GM19238 (cell line): ENCODE data around the gene JPH3.
"Not testable (repeated sequence)": the region's sequence is repeated elsewhere in the genome, so short reads cannot be mapped to it uniquely, and the experiment has no call there.

Experiments used
- DNase-seq: peaks from one replicate; pipeline ENCODE4 v3.0.0; 2011; ENCODE audit warnings: low spot score; ENCODE audit not compliant: insufficient read length

The JPH3 gene

GRCh38 chr16:87680272-87680644 lies 78.0 kb downstream of the JPH3 start:
- no peak for DNase-seq

- DNase-seq, result not testable (repeated sequence)
These were observed 78.8 kb downstream of the JPH3 start for GRCh38 chr16:87681051-87681602.

- DNase-seq, result no peak
These were observed 79.8 kb downstream of the JPH3 start for GRCh38 chr16:87681981-87682570.

- no peak for DNase-seq
These were observed 80.6 kb downstream of the JPH3 start for GRCh38 chr16:87682852-87683399.

DNA sequence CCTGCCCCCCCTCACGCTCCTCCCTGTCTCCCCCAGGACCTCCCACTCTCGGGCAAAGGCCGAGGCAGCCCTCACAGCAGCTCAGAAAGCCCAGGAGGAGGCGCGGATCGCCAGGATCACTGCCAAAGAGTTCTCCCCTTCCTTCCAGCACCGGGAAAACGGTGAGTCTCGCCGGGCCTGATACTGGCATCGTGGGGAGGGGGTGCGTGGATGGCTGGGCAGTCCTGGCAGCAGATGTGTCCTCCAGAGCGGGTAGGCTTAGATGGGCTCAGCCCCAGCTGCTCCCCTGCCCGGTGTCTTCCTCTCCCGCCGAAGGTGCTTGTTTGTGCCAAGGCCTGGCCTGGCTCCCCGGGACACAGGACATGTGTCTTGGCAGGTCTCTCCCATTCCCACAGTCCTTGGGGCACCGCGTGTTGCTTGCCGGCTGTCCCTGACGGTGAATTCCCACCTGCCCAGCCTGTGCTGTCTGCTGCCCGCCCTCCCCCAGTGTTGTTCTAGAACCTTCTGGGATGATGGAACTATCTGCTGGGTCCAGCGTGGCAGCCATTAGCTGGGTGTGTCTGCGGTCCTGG lies 81.9 kb downstream of the JPH3 start:
- DNase-seq, result no peak

GRCh38 chr16:87684711-87685404 lies 82.5 kb downstream of the JPH3 start:
- DNase-seq, result no peak

DNA sequence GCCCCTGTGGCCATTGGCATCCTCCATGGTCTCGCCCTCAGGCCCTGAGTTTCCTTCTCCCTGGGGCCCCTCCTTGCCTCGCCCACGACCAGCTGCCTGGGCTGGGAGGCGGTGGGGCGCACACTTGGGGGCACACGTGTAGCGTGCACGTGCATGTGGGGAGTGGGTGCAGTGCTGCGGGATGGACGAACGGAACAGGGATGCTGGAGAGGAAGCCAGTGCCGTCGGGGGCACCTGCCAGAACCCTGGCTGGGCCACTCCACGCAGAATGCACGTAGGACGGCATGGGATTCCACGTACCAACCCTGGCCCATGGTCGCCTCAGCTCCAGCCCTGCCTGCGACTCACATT lies 83.1 kb downstream of the JPH3 start:
- DNase-seq, result no peak

- no peak for DNase-seq
These were observed 83.5 kb downstream of the JPH3 start for GRCh38 chr16:87685766-87686165.

- DNase-seq, result no peak
These were observed 84.4 kb downstream of the JPH3 start for GRCh38 chr16:87686697-87687096.

GRCh38 chr16:87687126-87687910 lies 85.0 kb downstream of the JPH3 start:
- DNase-seq, result no peak

GRCh38 chr16:87687998-87688529 lies 85.8 kb downstream of the JPH3 start:
- DNase-seq, result no peak

GRCh38 chr16:87688876-87689815 lies 86.8 kb downstream of the JPH3 start:
- DNase-seq, result no peak

- no peak for DNase-seq
These were observed 87.7 kb downstream of the JPH3 start for GRCh38 chr16:87689956-87690465.

DNA sequence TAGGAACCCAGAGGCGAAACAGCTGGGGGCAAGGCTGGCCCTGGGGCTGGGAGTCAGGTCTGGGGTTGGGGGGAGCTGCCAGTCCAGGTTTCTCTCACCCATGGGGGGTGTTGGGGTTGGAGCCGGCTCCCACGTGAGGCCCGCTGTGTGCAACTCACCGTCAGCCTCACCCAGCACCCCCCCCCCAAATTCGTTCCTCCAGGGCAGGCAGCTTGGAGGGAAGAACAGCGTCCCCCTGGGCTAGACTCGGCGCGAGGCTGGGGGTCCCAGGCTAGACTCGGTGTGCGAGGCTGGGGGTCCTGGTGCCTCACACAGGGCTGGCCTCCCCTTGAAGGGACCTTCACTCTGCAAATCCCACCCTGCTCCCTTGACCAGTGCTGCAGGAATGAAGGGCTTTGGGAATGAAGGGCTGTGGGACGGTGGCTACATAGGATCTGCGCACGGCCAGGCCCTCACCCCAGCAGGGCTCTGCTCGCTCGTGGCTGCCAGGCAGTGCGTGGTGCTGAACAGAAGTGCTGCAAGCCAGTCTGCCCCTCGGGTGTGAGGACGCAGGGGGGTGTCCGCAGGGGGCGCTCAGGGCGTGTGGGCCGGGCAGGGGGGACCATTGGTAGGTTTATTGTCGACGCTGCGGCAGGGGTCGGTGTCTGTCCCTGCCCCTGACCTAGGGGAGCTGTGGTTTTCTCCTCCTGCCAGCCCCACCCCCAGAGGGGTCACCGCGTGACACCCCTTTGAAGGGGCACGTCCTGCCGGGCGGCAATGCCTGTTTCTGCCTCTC lies 88.8 kb downstream of the JPH3 start:
- no peak for DNase-seq

DNA sequence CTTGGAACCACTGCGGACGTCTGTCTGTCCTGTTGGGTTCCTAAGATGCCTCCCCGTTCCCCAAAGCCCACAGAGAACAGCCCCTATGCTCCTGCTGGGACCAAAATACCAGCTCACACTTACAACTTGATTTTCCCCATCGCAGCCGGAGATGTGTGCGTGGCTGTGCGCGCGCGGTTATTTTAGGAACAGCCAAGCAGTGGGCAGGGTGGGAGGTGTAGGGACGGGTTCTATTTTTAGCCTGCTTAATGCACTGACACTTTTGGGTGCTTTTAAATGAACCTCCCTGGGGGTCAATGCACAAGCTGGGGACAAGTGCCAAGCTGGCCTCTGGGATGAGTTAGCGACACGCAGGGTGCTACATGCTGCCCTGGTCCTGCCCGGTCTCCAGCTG lies 89.4 kb downstream of the JPH3 start:
- DNase-seq, result no peak

- DNase-seq, result no peak
These were observed 89.9 kb downstream of the JPH3 start for GRCh38 chr16:87692176-87692575.

- no peak for DNase-seq
These were observed 90.4 kb downstream of the JPH3 start for GRCh38 chr16:87692756-87693155.

DNA sequence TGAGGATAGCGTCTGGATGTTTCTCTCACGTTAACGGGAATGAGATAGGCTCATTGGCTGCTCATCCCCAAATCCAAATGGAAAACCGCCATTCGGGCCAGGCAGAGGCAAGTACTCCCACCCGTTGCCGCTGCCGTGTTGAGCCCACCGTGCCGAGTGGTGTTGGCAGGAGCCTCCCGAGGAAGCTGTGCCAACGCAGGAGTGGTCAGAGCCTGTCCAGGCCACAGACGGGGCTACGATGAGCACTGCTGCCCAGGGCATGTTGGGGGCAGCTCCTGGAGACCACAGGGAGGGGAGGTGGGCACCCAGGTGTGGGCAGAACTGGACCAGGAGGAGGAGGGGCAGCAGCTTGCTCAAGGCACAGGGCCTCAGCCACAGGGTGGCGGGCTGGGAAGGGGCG lies 91.5 kb downstream of the JPH3 start:
- DNase-seq, result no peak

GRCh38 chr16:87694441-87695125 lies 92.3 kb downstream of the JPH3 start:
- no peak for DNase-seq
